ENCODE results near the gene AMBRA1. TPM values are rescaled to one million over a fixed set of nuclear protein-coding genes. Genes with fewer than 3 reads are reported as not detected.
A peak's percentile ranks its signal among the peaks of the same experiment; 100 is the strongest.

AMBRA1 gene
- total RNA-seq, 2 experiments from 2014 or later, result 24.6 to 30.7 TPM

- Histone ChIP-seq H4K20me1 (ENCODE audit: insufficient read depth, low read length) (no peaks in the 10 kb centered on the region), H3K4me2 (ENCODE audit: low read length) (peak overlapping the region; percentile 94), H3K4me1 (ENCODE audit: insufficient read depth, low read length, poor library complexity, severe bottlenecking) (peaks cover 42% of the 10 kb centered on the region), H3K79me2 (ENCODE audit: insufficient read depth, low read depth, low read length) (peaks cover 36% of the 10 kb centered on the region), H3K4me3 (ENCODE audit: low read depth, low read length, poor library complexity, severe bottlenecking) (peak overlapping the region; percentile 77), H3K9me3 (ENCODE audit: low read length) (no peaks in the 10 kb centered on the region), H2AFZ (ENCODE audit: low read length) (peak overlapping the region; percentile 49; the same call in 1 of the 2 replicates), H3K9me2 (ENCODE audit: insufficient read depth, low read length) (no peaks in the 10 kb centered on the region), H3K36me3 (ENCODE audit: insufficient read depth, low read length) (peaks cover 19% of the 10 kb centered on the region; the same call in 1 of the 2 replicates), H3K27ac (ENCODE audit: low read depth, low read length, poor library complexity, severe bottlenecking) (peak overlapping the region; percentile 82)
- BruUV-seq (replicated peaks), result no TSS peak
- CTCF ChIA-PET (ENCODE audit: unreplicated experiment), result interaction anchor here (0.6 to 1.5 kb wide), 6 partner anchors 9 to 129 kb away, joined by 3 to 10 read pairs (median 4); no protein-coding TSS in a partner anchor
- TF ChIP-seq EZH2phosphoT487 (IDR thresholded peaks at IDR 0.05; ENCODE audit: borderline replicate concordance, low read depth, low read length), result no peak
- TF ChIP-seq CTCF (conservative IDR thresholded peaks at IDR 0.05; ENCODE audit: low read length), result no peak
- peak; percentile 88 for DNase-seq (ENCODE audit: low spot score)
- intact Hi-C loops (cut with micrococcal nuclease; ENCODE audit: unreplicated experiment), result loop anchor here (1.0 kb wide), 1 partner anchor 12 kb away; no protein-coding TSS in a partner anchor
- POLR2A ChIA-PET, result interaction anchor here (0.6 to 3.5 kb wide), 15 partner anchors 9 to 816 kb away, joined by 3 to 38 read pairs (median 3); partner anchors contain the start of gene DGKZ
These were observed 232.3 kb downstream of the AMBRA1 start for GRCh38 chr11:46361283-46362155.

- TF ChIP-seq CTCF (conservative IDR thresholded peaks at IDR 0.05; ENCODE audit: low read length) (no peak), EZH2phosphoT487 (IDR thresholded peaks at IDR 0.05; ENCODE audit: borderline replicate concordance, low read depth, low read length) (no peak)
- intact Hi-C loops (cut with micrococcal nuclease; ENCODE audit: unreplicated experiment), result loop anchor here (1.0 kb wide), 1 partner anchor 12 kb away; no protein-coding TSS in a partner anchor
- Histone ChIP-seq H3K4me1 (ENCODE audit: insufficient read depth, low read length, poor library complexity, severe bottlenecking) (peaks cover 42% of the 10 kb centered on the region), H3K9me2 (ENCODE audit: insufficient read depth, low read length) (no peaks in the 10 kb centered on the region), H2AFZ (ENCODE audit: low read length) (peak overlapping the region; percentile 49; the same call in 1 of the 2 replicates), H3K9me3 (ENCODE audit: low read length) (no peaks in the 10 kb centered on the region), H4K20me1 (ENCODE audit: insufficient read depth, low read length) (no peaks in the 10 kb centered on the region), H3K4me3 (ENCODE audit: low read depth, low read length, poor library complexity, severe bottlenecking) (peak overlapping the region; percentile 77), H3K36me3 (ENCODE audit: insufficient read depth, low read length) (peaks cover 19% of the 10 kb centered on the region; the same call in 1 of the 2 replicates), H3K79me2 (ENCODE audit: insufficient read depth, low read depth, low read length) (peaks cover 36% of the 10 kb centered on the region), H3K4me2 (ENCODE audit: low read length) (peak overlapping the region; percentile 94), H3K27ac (ENCODE audit: low read depth, low read length, poor library complexity, severe bottlenecking) (peak overlapping the region; percentile 82)
- DNase-seq (ENCODE audit: low spot score), result peak; percentile 45
- ChIA-PET POLR2A (interaction anchor here (0.6 to 3.5 kb wide), 14 partner anchors 9 to 815 kb away, joined by 3 to 38 read pairs (median 3); partner anchors contain the start of gene DGKZ), CTCF (ENCODE audit: unreplicated experiment) (interaction anchor here (0.6 to 1.5 kb wide), 5 partner anchors 8 to 129 kb away, joined by 3 to 10 read pairs (median 4); no protein-coding TSS in a partner anchor)
- TSS peak; percentile 86 for BruUV-seq (replicated peaks)
These were observed 232.9 kb downstream of the AMBRA1 start for GRCh38 chr11:46360878-46361277.
